Heart left ventricle (tissue), 16 donors: Measurements from ENCODE around the gene MLXIP. TPM values are rescaled to one million over a fixed set of nuclear protein-coding genes. Genes with fewer than 3 reads are reported as not detected.

Experiments
- ATAC-seq, 4 donors: fragments of 200-7000 bp; cut with Tn5 transposase; one replicate each; pipeline ENCODE4 v1.9.1; 2020 to 2022; ENCODE audit warnings: moderate library complexity in 4 of 4, mild to moderate bottlenecking in 3 of 4, moderate number of reproducible peaks in 1 of 4
- DNase-seq, 5 donors: peaks; one replicate each; pipeline ENCODE4 v3.0.0-alpha.2; 2020
- H3K27ac ChIP-seq, 12 donors: fragments of 200-600 bp; sonication (generic) in 4 of 12; one replicate each; pipeline versions ENCODE4 v1.5.0 to v1.8.0; 2016 to 2022; ENCODE audit warnings: mild to moderate bottlenecking in 2 of 12
- H3K27me3 ChIP-seq, 9 donors: fragments of 200-600 bp; sonication (generic) in 2 of 9; one replicate each; pipeline versions ENCODE4 v1.5.1 to v1.8.0; 2016 to 2022; ENCODE audit warnings: mild to moderate bottlenecking in 3 of 9
- H3K36me3 ChIP-seq, 9 donors: fragments of 200-600 bp; sonication (generic) in 2 of 9; one replicate each; pipeline versions ENCODE4 v1.5.0 to v1.8.0; 2018 to 2022; ENCODE audit warnings: mild to moderate bottlenecking in 2 of 9
- H3K4me1 ChIP-seq, 12 donors: fragments of 200-600 bp; sonication (generic) in 4 of 12; one replicate each; pipeline versions ENCODE4 v1.5.0 to v1.8.0; 2016 to 2022; ENCODE audit warnings: mild to moderate bottlenecking in 3 of 12
- H3K4me3 ChIP-seq, 12 donors: fragments of 200-600 bp; sonication (generic) in 4 of 12; one replicate each; pipeline versions ENCODE4 v1.5.0 to v1.8.0; 2017 to 2022; ENCODE audit warnings: mild to moderate bottlenecking in 9 of 12, moderate library complexity in 4 of 12
- H3K9me3 ChIP-seq, 12 donors: fragments of 200-600 bp; sonication (generic) in 4 of 12; one replicate each; pipeline versions ENCODE4 v1.5.0 to v1.8.0; 2016 to 2022; ENCODE audit warnings: mild to moderate bottlenecking in 1 of 12
- CTCF ChIP-seq, 12 donors: fragments of 200-600 bp; sonication (generic) in 4 of 12; IDR thresholded peaks; one replicate each; pipeline versions ENCODE4 v1.5.0 to v1.8.0; 2018 to 2022; ENCODE audit warnings: antibody characterized with exemption in 12 of 12, mild to moderate bottlenecking in 5 of 12
- POLR2A ChIP-seq, 2 donors: fragments of 450-650 bp; IDR thresholded peaks; one replicate each; pipeline ENCODE4 v1.6.1; 2017; ENCODE audit warnings: antibody characterized with exemption in 2 of 2, mild to moderate bottlenecking in 2 of 2, moderate library complexity in 2 of 2
- WGBS, 4 donors: extraction: QIAGEN DNeasy Blood & Tissue Kit in 2 of 4; methylation state at CpG; one replicate each; pipeline versions ENCODE4 v1.1.5 to v1.1.7; 2013 to 2018; 5-methylcytosine and 5-hydroxymethylcytosine counted together
- intact Hi-C, 10 donors: fragments of 100-400 bp; cut with DNase I; formaldehyde crosslinking; loops; one replicate each; pipeline versions ENCODE4 v1.11.1 to v1.14.2; 2022
- polyA plus RNA-seq, 2 donors: library from polyadenylated mRNA; stranded (reverse); fragments of 200-250 nt; gene quantifications; one replicate each; pipeline ENCODE4 v1.2.3, GENCODE V29; 2013
- total RNA-seq, 9 donors: library from RNA; depleted of rRNA in 2 of 9; stranded (reverse); fragments of >200 nt in 2 of 9; fragmentation: NEBNext Ultra II Directional in 3 of 9; extraction: Animal tissue kit (Norgen Biotek cat#: 25700) in 3 of 9; gene quantifications; one replicate each; pipeline versions ENCODE4 v1.1.0 to v1.2.4, GENCODE V29; 2016 to 2023
- donor health status: ischemic (EF 13 %, LVEDD 7.1; RV severe dilation, severe dysfunction).
- donor health status: healthy with polysubstance abuse.
- donor health status: DM: no; HTN: yes; CAD: no.
- donor health status: DM: no; HTN: no; CAD: no.
- donor health status: ischemic (EF 25% LVEDD 6.9; RV normal size, moderate dysfunction).
- donor health status: ischemic (EF 25% LVEDD 5.7; RV mildly dilated, moderate dysfunction).
- donor health status: healthy.
- donor health status: DM: yes; HTN: yes; CAD: no.
- donor health status: ischemic (EF 35%, LVEDD 5.7; RV mildly dilated, moderate dysfunction).
- donor health status: nonischemic (EF 11% LVEDD 7.7; RV severe dilation, severe dysfunction).
- donor health status: DM: yes; HTN: yes; CAD: no.
- donor health status: PGD.
- donor health status: ischemic (EF 29% LVEDD 5.4; RV normal size, mild dysfunction).
- donor health status: nonischemic (EF 23%, LVEDD 6.1; RV moderate dilation, normal function).

MLXIP gene
- total and polyA plus RNA-seq, 11 donors: 14.3 to 39.6 (median 22.7) TPM

- Histone ChIP-seq H3K9me3 (no peaks in the 10 kb centered on the region), H3K4me1 (peaks cover 7 to 81% (median 48%) of the 10 kb centered on the region in 12 donors), H3K4me3 (peak overlapping the region in 11 of 12 donors; percentile 55 to 94 (median 76)), H3K27ac (peak overlapping the region; percentile 53 to 95 (median 86)), H3K36me3 (peaks cover 0 to 23% (median 19%) of the 10 kb centered on the region in 9 donors), H3K27me3 (no peaks in the 10 kb centered on the region)
- DNase-seq: peak in 1 of 5 donors; percentile 21
- intact Hi-C loops: loop anchor here in 1 of 10 donors (5.0 kb wide), 1 partner anchor 41 kb away; no protein-coding TSS in a partner anchor
- WGBS, 4 donors: 59 to 74% (median 67%) methylated on average over 9 of the region's 9 CpGs
- no peak for TF ChIP-seq CTCF (IDR thresholded peaks at IDR 0.05)
- TF ChIP-seq POLR2A (IDR thresholded peaks at IDR 0.05): no peak
- no peak for ATAC-seq
Observed at GRCh38 chr12:122081083-122081696, 2.6 kb downstream of the MLXIP start.

GRCh38 chr12:122081697-122082221 is 3.2 kb downstream of the MLXIP start:
- peaks cover 7 to 85% (median 52%) of the 10 kb centered on the region in 12 donors for H3K4me1 ChIP-seq
- peak; percentile 33 to 67 (median 61) for ATAC-seq
- peaks cover 0 to 25% (median 19%) of the 10 kb centered on the region in 9 donors for H3K36me3 ChIP-seq
- DNase-seq: peak; percentile 57 to 84 (median 81)
- H3K27me3 ChIP-seq: no peaks in the 10 kb centered on the region
- 23 to 33% (median 32%) methylated on average over 7 of the region's 7 CpGs for WGBS, 4 donors
- intact Hi-C loops: loop anchor here in 1 of 10 donors (5.0 kb wide), 1 partner anchor 41 kb away; no protein-coding TSS in a partner anchor
- H3K4me3 ChIP-seq: peak overlapping the region in 11 of 12 donors; percentile 55 to 94 (median 76)
- peak in 2 of 12 donors; percentile 10 to 17 for TF ChIP-seq CTCF (IDR thresholded peaks at IDR 0.05)
- TF ChIP-seq POLR2A (IDR thresholded peaks at IDR 0.05): no peak
- peak overlapping the region; percentile 53 to 95 (median 86) for H3K27ac ChIP-seq
- no peaks in the 10 kb centered on the region for H3K9me3 ChIP-seq

GRCh38 chr12:122082621-122083356 is 4.2 kb downstream of the MLXIP start:
- no peak for ATAC-seq
- no peak for DNase-seq
- H3K27ac ChIP-seq: peak overlapping the region in 11 of 12 donors; percentile 50 to 95 (median 86)
- peaks cover 10 to 86% (median 57%) of the 10 kb centered on the region in 12 donors for H3K4me1 ChIP-seq
- intact Hi-C loops: loop anchor here in 1 of 10 donors (5.0 kb wide), 1 partner anchor 40 kb away; no protein-coding TSS in a partner anchor
- no peaks in the 10 kb centered on the region for H3K9me3 ChIP-seq
- no peaks in the 10 kb centered on the region for H3K27me3 ChIP-seq
- WGBS, 4 donors: 52 to 72% (median 58%) methylated on average over 6 of the region's 6 CpGs
- H3K4me3 ChIP-seq: peak overlapping the region in 7 of 12 donors; percentile 64 to 94 (median 79)
- no peak for TF ChIP-seq POLR2A (IDR thresholded peaks at IDR 0.05)
- no peak for TF ChIP-seq CTCF (IDR thresholded peaks at IDR 0.05)
- H3K36me3 ChIP-seq: peaks cover 0 to 25% (median 19%) of the 10 kb centered on the region in 9 donors
